GM19239 (cell line): ENCODE measurements around the gene PAPPA.

Experiments
- DNase-seq: peaks from one replicate; pipeline ENCODE4 v3.0.0; 2011; ENCODE audit warnings: low spot score; ENCODE audit not compliant: insufficient read length
- FAIRE-seq: peaks from 2 replicates; lab custom pipeline; 2011; peaks lifted over from hg19 to GRCh38; lab: Jason Lieb, UNC

The PAPPA gene

GRCh38 chr9:116437411-116438370, 284.1 kb downstream of the PAPPA start:
- DNase-seq (no peak), FAIRE-seq (no peak)

GRCh38 chr9:116442528-116442927, 288.9 kb downstream of the PAPPA start:
- DNase-seq: no peak
- no peak for FAIRE-seq

DNA sequence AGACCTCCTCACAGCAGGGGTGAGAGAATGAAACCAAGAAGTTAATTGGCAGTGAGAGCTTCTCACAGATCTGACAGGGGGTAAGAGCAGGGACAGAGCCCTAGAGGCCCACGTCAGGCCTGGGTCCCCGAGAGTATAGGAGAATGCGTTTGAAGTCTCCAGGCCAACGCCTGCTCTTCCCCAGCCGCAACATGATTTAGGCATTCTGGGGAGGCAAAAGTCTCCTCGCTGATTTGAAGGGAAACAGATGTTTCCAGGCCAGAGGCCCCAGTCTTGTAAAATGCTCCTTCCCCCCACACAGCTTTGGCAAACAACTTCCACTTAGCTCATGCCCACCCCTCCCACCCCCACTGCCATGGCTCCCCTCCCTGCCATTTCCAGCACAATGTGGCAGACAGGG, 294.3 kb downstream of the PAPPA start:
- FAIRE-seq: no peak
- no peak for DNase-seq

GRCh38 chr9:116448431-116448830, 294.8 kb downstream of the PAPPA start:
- FAIRE-seq (no peak), DNase-seq (no peak)

GRCh38 chr9:116449949-116450348, 296.4 kb downstream of the PAPPA start:
- FAIRE-seq: no peak
- no peak for DNase-seq

GRCh38 chr9:116450378-116451139, 297.0 kb downstream of the PAPPA start:
- FAIRE-seq (no peak), DNase-seq (no peak)

DNA sequence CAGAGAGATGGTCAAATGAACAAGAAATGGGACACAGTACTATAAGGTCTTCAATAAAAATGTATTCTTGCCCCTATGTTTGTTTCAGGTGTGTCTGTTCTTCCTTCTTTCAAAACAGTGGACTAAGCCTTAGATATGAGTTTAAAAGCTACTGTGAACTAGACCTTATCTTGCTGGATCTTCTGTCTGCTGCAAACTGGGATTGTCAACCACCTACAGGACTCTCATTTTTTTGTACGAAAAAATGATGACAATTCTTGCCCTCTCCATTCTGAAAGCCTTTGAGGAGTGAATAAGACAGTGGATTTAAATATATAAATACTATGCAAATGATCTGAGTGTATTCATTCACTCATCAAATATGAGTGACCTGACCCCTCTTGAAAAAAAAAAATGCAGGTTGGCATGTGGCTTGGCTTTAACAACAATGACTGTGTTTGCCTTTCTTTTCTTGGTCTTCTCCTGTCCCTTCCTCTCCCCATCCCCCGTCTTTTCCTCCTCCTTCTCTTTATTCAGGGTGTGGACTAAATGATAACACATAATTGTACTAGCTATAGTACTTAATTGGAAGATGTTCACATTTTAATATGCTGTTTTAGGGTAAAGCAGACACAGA, 298.0 kb downstream of the PAPPA start:
- DNase-seq (no peak), FAIRE-seq (no peak)
